Adrenal gland (tissue), 5 donors: Measurements from ENCODE around the gene SPAG9.

Experiments used
- POLR2A ChIP-seq, 2 donors: fragments of 450-650 bp; IDR thresholded peaks; one replicate each; pipeline ENCODE4 v1.6.1; 2017; ENCODE audit warnings: antibody characterized with exemption in 2 of 2, mild to moderate bottlenecking in 2 of 2, moderate library complexity in 1 of 2
- TF ChIP-seq, protein P1 (sequence below), 6 experiments: fragments of 450-650 bp in 4 of 6; fragments of 200-600 bp in 2 of 6; sonication (generic) in 1 of 6; IDR thresholded peaks; 1 replicate in 5 of 6; 2 replicates in 1 of 6; pipeline versions ENCODE4 v1.5.1 to v1.8.0; 2016 to 2021; ENCODE audit warnings: antibody characterized with exemption in 6 of 6, mild to moderate bottlenecking in 2 of 6, moderate library complexity in 1 of 6
- donor health status: DM: no; HTN: no; CAD: no.

DNA sequence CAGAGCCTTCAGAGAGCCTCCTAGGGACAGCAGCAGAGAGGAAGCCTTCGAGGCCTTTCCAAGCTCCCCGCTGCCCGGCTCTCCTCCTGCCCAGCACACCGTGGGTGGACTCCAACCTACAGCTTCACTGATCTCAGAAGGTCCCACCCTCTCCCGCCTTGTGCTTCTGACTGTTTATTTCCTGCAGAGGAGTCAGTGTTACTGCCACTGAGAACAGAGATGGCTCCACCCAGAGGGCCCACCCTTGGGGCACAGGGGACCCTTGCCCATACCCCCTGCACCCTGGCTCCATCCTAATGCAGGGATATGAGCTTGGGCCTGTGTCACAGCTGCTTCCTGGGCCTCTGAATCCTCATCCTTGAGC is 201.8 kb downstream of the SPAG9 start:
- TF ChIP-seq, protein P1, sequence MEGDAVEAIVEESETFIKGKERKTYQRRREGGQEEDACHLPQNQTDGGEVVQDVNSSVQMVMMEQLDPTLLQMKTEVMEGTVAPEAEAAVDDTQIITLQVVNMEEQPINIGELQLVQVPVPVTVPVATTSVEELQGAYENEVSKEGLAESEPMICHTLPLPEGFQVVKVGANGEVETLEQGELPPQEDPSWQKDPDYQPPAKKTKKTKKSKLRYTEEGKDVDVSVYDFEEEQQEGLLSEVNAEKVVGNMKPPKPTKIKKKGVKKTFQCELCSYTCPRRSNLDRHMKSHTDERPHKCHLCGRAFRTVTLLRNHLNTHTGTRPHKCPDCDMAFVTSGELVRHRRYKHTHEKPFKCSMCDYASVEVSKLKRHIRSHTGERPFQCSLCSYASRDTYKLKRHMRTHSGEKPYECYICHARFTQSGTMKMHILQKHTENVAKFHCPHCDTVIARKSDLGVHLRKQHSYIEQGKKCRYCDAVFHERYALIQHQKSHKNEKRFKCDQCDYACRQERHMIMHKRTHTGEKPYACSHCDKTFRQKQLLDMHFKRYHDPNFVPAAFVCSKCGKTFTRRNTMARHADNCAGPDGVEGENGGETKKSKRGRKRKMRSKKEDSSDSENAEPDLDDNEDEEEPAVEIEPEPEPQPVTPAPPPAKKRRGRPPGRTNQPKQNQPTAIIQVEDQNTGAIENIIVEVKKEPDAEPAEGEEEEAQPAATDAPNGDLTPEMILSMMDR (IDR thresholded peaks at IDR 0.05): no peak
- no peak for TF ChIP-seq POLR2A (IDR thresholded peaks at IDR 0.05)
